Neural progenitor cell (in vitro differentiated cells): ENCODE results near the gene GJC3.
"Not testable (repeated sequence)": the region's sequence is repeated elsewhere in the genome, so short reads cannot be mapped to it uniquely, and the experiment has no call there.

Experiments
- CTCF ChIP-seq: fragments of 200-600 bp; sonication (generic); IDR thresholded peaks from 2 replicates; pipeline ENCODE4 v1.5.1; 2017; ENCODE audit warnings: antibody characterized with exemption, mild to moderate bottlenecking
- EZH2phosphoT487 ChIP-seq: fragments of 200-600 bp; sonication (generic); IDR thresholded peaks from 2 replicates; pipeline ENCODE4 v1.6.1; 2017; ENCODE audit warnings: antibody characterized with exemption

GRCh38 chr7:99888366-99888765, 41.1 kb downstream of the GJC3 start:
- TF ChIP-seq EZH2phosphoT487, CTCF: not testable (repeated sequence)
